Esophagus muscularis mucosa (tissue), 4 donors: Measurements from ENCODE around the gene AJAP1. TPM values are rescaled to one million over a fixed set of nuclear protein-coding genes. Genes with fewer than 3 reads are reported as not detected.

Source experiments
- DNase-seq: peaks from one replicate; pipeline ENCODE4 v3.0.0-alpha.2; 2017; ENCODE audit errors: extremely low spot score
- H3K27ac ChIP-seq, 4 donors: fragments of 200-600 bp; sonication (generic); replicated peaks in 1 of 4; 1 replicate in 3 of 4; 2 replicates in 1 of 4; pipeline ENCODE4 v1.5.1; 2016 to 2019; ENCODE audit warnings: mild to moderate bottlenecking in 1 of 4
- H3K27me3 ChIP-seq, 4 donors: fragments of 200-600 bp; sonication (generic); one replicate each; pipeline versions ENCODE4 v1.5.1 to v1.6.0; 2016 to 2019
- H3K36me3 ChIP-seq, 4 donors: fragments of 200-600 bp; sonication (generic); one replicate each; pipeline ENCODE4 v1.5.1; 2016 to 2019
- H3K4me1 ChIP-seq, 4 donors: fragments of 200-600 bp; sonication (generic); one replicate each; pipeline ENCODE4 v1.5.1; 2016 to 2019
- H3K4me3 ChIP-seq, 4 donors: fragments of 200-600 bp; sonication (generic); 1 replicate in 2 of 4; 2 replicates in 2 of 4; pipeline ENCODE4 v1.5.1; 2016 to 2019; ENCODE audit warnings: mild to moderate bottlenecking in 4 of 4, moderate library complexity in 1 of 4
- H3K9me3 ChIP-seq, 4 donors: fragments of 200-600 bp; sonication (generic); 1 replicate in 3 of 4; 2 replicates in 1 of 4; pipeline ENCODE4 v1.5.1; 2016 to 2019
- EP300 ChIP-seq: sonication (generic); formaldehyde crosslinking; IDR thresholded peaks from one replicate; pipeline ENCODE4 v1.6.1; 2017; ENCODE audit warnings: antibody characterized with exemption
- POLR2A ChIP-seq: fragments of 450-650 bp; IDR thresholded peaks from one replicate; pipeline ENCODE4 v1.6.1; 2017; ENCODE audit warnings: antibody characterized with exemption, moderate library complexity, mild to moderate bottlenecking, low read depth
- POLR2AphosphoS5 ChIP-seq, 2 donors: sonication (generic); formaldehyde crosslinking; IDR thresholded peaks; one replicate each; pipeline ENCODE4 v1.6.1; 2017; ENCODE audit warnings: antibody characterized with exemption in 2 of 2
- WGBS: methylation state at CpG from one replicate; pipeline ENCODE4 v1.1.5; 2018; 5-methylcytosine and 5-hydroxymethylcytosine counted together
- intact Hi-C: fragments of 100-400 bp; cut with DNase I; formaldehyde crosslinking; loops from one replicate; pipeline ENCODE4 v1.15.1; 2023
- total RNA-seq, 4 donors: library from RNA; depleted of rRNA; stranded (reverse); fragments of >200 nt; gene quantifications; one replicate each; pipeline versions ENCODE4 v1.1.0 to v1.2.1, GENCODE V29; 2016
- TF ChIP-seq, protein P1 (sequence below), 3 experiments: fragments of 200-600 bp in 2 of 3; fragments of 450-650 bp in 1 of 3; sonication (generic) in 2 of 3; IDR thresholded peaks; one replicate each; pipeline ENCODE4 v1.5.1; 2017 to 2019; ENCODE audit warnings: antibody characterized with exemption in 3 of 3, mild to moderate bottlenecking in 2 of 3, moderate library complexity in 1 of 3

The AJAP1 gene
- total RNA-seq, 4 donors from 2014 or later, result 0.40 to 0.84 (median 0.54) TPM

DNA sequence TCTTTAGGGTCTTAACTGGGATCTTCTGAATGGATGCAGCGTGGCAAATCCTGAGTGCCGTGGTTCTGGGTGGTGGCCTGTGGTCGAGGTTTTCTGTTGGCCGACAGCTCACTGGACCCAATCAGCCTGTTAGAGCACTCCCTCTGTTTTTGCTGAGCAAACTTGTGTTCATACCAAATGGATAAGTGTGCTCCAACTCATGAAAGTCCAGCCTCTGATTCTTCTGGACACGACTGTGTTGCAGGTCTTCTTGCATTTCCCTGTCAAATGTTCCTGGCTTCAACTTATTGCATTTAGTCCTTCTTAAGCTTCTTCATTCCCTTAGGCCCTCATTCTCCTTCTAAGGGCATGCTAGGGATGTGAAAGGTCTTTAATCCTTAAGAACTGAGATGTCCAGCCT is 63.7 kb downstream of the AJAP1 start:
- Histone ChIP-seq H3K27me3 (peaks cover 0 to 16% (median 0%) of the 10 kb centered on the region in 4 donors), H3K36me3 (no peaks in the 10 kb centered on the region), H3K4me3 (no peak overlapping the region), H3K9me3 (peaks cover 0 to 13% (median 8%) of the 10 kb centered on the region in 4 donors), H3K4me1 (no peaks in the 10 kb centered on the region), H3K27ac (no peak overlapping the region)
- 48% methylated on average over 5 of the region's 5 CpGs for WGBS
- TF ChIP-seq POLR2A, result no peak
- TF ChIP-seq POLR2AphosphoS5 (IDR thresholded peaks at IDR 0.05), result no peak
- TF ChIP-seq, protein P1, sequence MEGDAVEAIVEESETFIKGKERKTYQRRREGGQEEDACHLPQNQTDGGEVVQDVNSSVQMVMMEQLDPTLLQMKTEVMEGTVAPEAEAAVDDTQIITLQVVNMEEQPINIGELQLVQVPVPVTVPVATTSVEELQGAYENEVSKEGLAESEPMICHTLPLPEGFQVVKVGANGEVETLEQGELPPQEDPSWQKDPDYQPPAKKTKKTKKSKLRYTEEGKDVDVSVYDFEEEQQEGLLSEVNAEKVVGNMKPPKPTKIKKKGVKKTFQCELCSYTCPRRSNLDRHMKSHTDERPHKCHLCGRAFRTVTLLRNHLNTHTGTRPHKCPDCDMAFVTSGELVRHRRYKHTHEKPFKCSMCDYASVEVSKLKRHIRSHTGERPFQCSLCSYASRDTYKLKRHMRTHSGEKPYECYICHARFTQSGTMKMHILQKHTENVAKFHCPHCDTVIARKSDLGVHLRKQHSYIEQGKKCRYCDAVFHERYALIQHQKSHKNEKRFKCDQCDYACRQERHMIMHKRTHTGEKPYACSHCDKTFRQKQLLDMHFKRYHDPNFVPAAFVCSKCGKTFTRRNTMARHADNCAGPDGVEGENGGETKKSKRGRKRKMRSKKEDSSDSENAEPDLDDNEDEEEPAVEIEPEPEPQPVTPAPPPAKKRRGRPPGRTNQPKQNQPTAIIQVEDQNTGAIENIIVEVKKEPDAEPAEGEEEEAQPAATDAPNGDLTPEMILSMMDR (IDR thresholded peaks at IDR 0.05), result no peak
- TF ChIP-seq EP300, result no peak
- intact Hi-C loops, result no loop called here
- DNase-seq, result no peak

DNA sequence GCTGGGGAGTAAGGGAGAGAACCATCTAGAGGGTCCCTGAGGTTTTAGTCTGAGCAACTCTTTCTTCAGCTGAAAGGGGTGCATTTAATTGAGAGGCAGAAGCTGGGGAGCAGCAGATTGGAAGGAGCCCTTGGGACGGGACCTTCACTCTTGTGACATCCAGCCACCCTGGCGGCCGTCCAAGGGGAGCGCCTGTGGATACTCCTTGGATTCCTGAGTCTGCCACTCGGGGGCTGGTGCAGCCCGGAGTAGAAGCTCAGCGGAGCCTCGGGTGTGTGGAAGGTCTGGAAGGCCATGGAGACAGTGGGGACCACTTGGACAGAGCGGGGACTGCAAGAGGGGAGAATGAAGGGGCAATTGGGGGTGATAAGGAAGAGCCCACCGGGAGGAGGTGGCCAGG is 68.7 kb downstream of the AJAP1 start:
- H3K27me3 ChIP-seq, result peaks cover 0 to 8% (median 0%) of the 10 kb centered on the region in 4 donors
- H3K36me3 ChIP-seq, result no peaks in the 10 kb centered on the region
- DNase-seq, result no peak
- no peaks in the 10 kb centered on the region for H3K4me1 ChIP-seq
- H3K9me3 ChIP-seq, result peaks cover 0 to 5% (median 0%) of the 10 kb centered on the region in 4 donors
- no peak overlapping the region for H3K27ac ChIP-seq
- H3K4me3 ChIP-seq, result no peak overlapping the region
- intact Hi-C loops, result no loop called here
- WGBS, result 74% methylated on average over 10 of the region's 10 CpGs
- TF ChIP-seq POLR2A, result no peak
- TF ChIP-seq POLR2AphosphoS5 (IDR thresholded peaks at IDR 0.05), result no peak
- TF ChIP-seq EP300, result no peak
- TF ChIP-seq, protein P1 (IDR thresholded peaks at IDR 0.05), result no peak

DNA sequence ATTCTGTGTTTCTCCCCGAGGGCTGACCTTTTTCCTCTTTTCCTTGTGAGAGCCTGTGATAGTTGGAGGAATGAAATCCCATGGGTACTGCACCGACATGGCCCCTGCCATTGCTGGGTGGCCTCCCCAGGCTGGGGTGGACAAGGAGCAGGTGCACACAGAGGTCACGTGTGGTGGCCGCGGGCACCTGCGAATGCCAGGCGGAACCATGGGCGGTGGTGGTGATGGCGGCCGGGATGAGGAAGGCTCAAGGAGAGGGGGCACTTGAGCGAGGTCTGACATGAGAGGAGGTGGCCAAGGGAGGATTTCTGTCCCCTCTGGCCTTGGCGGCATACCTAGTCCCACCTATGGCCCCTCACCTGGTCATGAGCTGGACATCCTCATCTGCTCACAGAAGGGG is 69.6 kb downstream of the AJAP1 start:
- Histone ChIP-seq H3K27ac (no peak overlapping the region), H3K4me1 (no peaks in the 10 kb centered on the region), H3K4me3 (no peak overlapping the region), H3K27me3 (peaks cover 0 to 8% (median 0%) of the 10 kb centered on the region in 4 donors), H3K9me3 (peaks cover 0 to 5% (median 0%) of the 10 kb centered on the region in 4 donors), H3K36me3 (no peaks in the 10 kb centered on the region)
- WGBS, result 90% methylated on average over 12 of the region's 12 CpGs
- TF ChIP-seq EP300, result no peak
- TF ChIP-seq, protein P1 (IDR thresholded peaks at IDR 0.05), result no peak
- TF ChIP-seq POLR2AphosphoS5 (IDR thresholded peaks at IDR 0.05), result no peak
- no peak for TF ChIP-seq POLR2A
- DNase-seq, result no peak
- intact Hi-C loops, result no loop called here

DNA sequence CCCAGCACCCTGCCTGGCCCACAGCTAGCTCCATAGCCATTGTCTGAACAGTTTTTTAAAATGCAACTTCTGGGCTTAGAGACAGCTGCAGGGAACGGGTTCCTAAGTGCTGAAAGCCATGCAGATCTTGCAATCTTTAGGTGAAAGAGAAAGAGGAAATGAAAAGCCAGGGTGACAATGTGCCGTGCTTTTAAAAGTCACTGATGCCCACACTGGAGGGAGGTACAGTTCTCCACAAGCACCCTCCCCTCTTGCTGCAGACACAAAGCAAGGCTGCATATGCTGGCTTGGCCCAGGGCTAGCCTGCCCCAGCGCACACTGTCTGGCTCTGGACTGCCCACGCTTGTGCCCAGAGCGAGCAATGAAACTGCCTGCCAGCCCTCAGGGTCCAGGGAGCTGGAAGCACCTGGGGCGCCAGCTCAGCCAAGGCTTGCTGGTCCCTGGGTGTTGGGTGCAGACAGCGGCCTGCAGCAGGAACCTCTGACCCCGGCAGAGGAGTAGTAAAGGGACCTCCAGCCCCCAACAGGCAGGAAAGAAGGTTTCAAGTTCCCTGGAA is 70.4 kb downstream of the AJAP1 start:
- intact Hi-C loops, result no loop called here
- 72% methylated on average over 5 of the region's 8 CpGs for WGBS
- Histone ChIP-seq H3K4me1 (peaks cover 0 to 2% (median 0%) of the 10 kb centered on the region in 4 donors), H3K27me3 (peaks cover 0 to 8% (median 0%) of the 10 kb centered on the region in 4 donors), H3K4me3 (no peak overlapping the region), H3K9me3 (peaks cover 0 to 5% (median 0%) of the 10 kb centered on the region in 4 donors), H3K27ac (no peak overlapping the region), H3K36me3 (no peaks in the 10 kb centered on the region)
- TF ChIP-seq POLR2AphosphoS5 (IDR thresholded peaks at IDR 0.05) (no peak), EP300 (no peak), POLR2A (no peak)
- TF ChIP-seq, protein P1 (IDR thresholded peaks at IDR 0.05), result no peak
- DNase-seq, result no peak

DNA sequence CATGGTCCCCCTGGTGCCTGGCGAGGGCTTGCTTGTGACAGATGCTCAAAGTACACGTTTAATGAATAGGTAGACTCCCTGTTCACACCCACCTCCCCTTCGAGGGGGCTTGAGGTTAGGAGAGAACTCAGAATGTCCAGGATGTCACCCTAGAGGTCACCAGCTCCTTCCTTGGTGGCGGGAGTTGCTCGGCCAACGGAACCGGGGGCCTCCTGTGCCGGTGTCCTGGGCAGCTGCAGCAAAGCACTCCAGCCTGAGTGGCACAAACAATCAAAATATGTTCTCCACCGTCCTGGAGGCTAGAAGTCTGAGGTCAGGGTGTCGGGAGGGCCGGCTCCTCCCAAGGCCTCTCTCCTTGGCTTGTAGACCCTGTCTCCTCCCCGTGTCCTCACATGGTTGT is 71.0 kb downstream of the AJAP1 start:
- H3K4me3 ChIP-seq, result no peak overlapping the region
- peaks cover 0 to 8% (median 0%) of the 10 kb centered on the region in 4 donors for H3K27me3 ChIP-seq
- WGBS, result 87% methylated on average over 11 of the region's 12 CpGs
- H3K27ac ChIP-seq, result no peak overlapping the region
- intact Hi-C loops, result no loop called here
- DNase-seq, result no peak
- TF ChIP-seq POLR2AphosphoS5 (IDR thresholded peaks at IDR 0.05) (no peak), POLR2A (no peak)
- TF ChIP-seq, protein P1 (IDR thresholded peaks at IDR 0.05), result no peak
- peaks cover 0 to 4% (median 0%) of the 10 kb centered on the region in 4 donors for H3K4me1 ChIP-seq
- H3K36me3 ChIP-seq, result no peaks in the 10 kb centered on the region
- H3K9me3 ChIP-seq, result peaks cover 0 to 5% (median 0%) of the 10 kb centered on the region in 4 donors
